Activated CD8-positive, alpha-beta memory T cell treated with anti-CD3 and anti-CD28 coated beads for 24 hours (primary cell): ENCODE results near the gene LYRM7.
"Not testable (repeated sequence)": the region's sequence is repeated elsewhere in the genome, so short reads cannot be mapped to it uniquely, and the experiment has no call there.

Experiments
- DNase-seq: peaks from one replicate; pipeline ENCODE4 v3.0.0-alpha.2; 2020

Gene LYRM7

DNA sequence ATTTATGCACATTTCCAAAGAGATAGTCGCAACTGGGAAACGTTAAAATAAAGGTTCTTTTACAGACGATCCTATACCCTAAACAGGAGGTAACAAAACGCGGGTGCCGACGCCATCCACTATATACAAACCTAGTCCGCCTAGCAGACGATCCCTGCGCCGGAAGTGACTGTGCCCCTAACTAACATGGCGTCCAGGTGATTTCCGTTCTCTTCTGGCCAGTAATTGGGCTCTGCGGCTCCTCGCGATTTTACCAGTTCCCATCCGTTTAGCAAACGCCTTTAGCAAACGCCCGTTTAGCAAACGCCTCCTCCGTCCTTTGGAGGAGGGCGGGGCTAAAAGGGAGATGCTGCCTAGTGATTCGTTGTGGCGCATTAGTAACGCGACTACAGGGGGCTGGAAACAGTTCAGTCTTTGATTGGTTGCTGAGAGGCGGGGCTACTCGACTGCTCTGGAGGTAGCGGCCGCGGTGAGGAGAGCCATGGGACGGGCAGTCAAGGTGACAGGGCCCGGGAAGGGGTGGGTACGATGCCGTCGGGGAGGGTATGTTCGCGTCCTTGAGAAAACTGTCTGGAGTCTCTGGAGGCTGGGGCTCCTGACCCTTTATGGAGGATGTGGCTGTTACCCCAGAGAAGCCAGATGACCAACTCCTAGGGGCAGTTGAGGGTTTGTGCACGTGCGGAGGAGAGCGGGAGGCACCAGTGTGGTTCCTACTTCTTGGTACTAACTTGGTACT is at the start of gene LYRM7:
LYRM7 (plus strand) TSS at position 405 of the 736 bp plus-strand sequence; CDS start at position 482, 77 bp downstream.
- peak; percentile 92 for DNase-seq

DNA sequence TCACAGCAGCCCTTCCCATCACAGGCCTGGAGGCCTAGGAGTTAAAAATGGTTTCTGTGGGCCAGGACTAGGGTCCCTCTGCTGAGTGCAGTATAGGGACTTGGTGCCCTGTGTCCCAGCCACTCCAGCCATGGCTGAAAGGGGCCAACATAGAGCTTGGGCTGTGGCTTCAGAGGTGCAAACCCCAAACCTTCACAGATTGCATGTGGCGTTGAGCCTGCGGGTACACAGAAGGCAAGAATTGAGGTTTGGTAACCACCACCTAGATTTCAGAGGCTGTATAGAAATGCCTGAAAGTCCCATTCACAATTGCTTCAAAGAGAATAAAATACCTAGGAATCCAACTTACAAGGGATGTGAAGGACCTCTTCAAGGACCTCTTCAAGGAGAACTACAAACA is 43.5 kb upstream of the LYRM7 start:
- DNase-seq: not testable (repeated sequence)

DNA sequence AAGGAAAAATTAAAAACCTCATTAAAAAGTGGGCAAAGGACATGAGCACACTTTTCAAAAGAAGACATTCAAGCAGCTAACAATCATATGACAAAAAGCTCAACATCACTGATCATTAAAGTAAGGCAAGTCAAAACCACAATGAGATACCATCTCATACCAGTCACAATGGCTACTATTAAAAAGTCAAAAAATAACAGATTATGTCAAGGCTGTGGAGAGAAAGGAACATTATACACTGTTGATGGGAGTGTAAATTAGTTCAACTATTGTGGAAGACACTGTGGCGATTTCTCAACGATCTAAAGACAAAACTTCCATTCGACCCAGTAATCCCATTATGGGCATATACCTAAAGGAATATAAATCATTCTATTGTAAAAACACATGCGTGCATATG is 41.4 kb upstream of the LYRM7 start:
- DNase-seq: no peak

DNA sequence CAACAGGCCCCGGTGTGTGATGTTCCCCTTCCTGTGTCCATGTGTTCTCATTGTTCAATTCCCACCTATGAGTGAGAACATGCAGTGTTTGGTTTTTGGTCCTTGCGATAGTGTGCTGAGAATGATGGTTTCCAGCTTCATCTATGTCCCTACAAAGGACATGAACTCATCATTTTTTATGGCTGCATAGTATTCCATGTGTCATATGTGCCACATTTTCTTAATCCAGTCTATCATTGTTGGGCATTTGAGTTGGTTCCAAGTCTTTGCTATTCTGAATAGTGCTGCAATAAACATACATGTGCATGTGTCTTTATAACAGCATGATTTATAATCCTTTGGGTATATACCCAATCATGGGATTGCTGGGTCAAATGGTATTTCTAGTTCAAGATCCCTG is 37.7 kb upstream of the LYRM7 start:
- not testable (repeated sequence) for DNase-seq

DNA sequence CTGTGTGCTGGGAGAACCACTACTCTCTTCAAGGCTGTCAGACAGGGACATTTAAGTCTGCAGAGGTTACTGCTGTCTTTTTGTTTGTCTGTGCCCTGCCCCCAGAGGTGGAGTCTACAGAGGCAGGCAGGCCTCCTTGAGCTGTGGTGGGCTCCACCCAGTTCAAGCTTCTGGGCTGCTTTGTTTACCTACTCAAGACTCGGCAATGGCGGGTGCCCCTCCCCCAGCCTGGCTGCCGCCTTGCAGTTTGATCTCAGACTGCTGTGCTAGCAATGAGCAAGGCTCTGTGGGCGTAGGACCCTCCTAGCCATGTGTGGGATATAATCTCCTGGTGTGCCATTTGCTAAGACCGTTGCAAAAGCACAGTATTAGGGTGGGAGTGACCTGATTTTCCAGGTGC is 32.3 kb upstream of the LYRM7 start:
- not testable (repeated sequence) for DNase-seq

DNA sequence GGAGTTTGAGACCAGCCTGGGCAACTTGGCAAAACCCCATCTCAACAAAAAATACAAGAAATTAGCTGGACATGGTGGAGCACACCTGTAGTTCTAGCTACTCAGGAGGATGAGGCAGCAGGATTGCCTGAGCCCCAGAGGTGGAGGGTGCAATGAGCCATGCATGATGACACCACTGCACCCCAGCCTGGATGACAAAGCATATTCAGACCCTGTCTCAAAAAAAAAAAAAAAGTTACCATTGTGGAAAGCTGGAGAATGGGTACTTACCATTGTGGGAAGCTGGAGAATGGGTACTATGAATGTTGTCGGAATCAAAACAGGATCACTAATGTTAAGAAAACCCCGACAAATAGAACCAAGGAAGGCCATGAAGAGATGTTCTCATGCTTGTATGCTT is 31.4 kb upstream of the LYRM7 start:
- DNase-seq: no peak

DNA sequence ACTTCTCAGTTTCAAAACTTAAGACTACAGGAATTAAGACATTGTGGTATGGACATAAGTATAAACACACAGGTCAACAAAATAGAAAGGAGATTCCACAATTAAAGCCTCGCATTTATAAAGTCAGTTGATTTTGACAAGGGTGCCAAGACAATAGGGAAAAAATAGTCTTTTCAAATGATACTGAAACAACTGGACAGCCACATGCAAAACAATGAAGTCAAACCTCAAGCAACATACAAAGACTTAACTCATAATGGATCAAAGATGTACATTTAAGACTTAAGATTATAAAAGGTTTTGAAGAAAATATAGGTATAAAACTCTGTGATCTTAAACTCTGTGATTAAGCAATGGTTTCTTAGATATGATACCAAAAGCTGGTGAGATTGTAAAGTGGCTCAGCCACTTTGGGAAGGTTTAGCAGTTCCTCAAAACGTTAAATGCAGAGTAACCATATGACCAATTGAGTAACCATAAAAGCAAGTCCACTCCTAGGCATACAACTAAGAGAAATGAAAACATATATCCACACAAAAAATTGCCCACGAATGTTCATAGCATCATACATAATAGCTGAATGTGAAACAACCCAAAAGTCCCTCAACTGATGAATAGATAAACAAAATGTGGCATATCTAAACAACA is 27.6 kb upstream of the LYRM7 start:
- DNase-seq: no peak

DNA sequence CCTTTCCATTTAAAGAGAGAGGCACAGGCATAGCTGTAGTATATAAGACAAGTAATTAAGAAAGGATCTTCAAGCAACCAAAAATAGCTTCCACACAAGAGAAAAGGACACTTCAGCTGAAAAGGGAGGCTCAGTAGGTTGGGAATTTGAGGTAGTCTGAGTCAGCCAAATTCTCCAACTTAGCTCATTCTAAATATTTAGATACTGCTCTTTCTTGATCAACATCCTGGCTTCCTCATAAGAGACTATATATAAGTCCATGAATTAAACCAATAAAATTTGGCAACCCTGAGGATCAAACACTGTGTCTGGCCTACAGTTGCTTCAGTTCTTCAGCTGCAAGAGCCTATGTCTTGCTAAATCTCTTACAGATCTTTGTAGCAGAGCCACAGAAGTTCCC is 23.5 kb upstream of the LYRM7 start:
- no peak for DNase-seq

DNA sequence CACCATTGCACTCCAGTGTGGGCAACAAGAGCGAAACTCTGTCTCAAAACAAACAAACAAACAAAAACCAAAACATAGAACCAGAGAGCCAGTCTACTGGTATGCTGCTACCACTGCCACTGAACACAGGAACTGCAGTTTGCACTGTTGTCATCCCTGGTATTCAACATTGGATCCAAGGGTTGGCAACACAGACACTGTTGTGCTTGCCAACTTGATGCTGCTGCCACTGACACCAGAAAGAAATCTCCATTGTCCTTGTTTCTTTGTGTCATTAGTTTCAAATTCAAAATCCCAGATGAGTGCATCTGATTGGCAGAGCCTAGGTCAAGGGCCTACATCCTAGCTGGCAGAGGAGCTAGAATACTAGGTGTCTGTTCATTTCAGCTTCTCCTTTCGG is 21.9 kb upstream of the LYRM7 start:
- DNase-seq: no peak

DNA sequence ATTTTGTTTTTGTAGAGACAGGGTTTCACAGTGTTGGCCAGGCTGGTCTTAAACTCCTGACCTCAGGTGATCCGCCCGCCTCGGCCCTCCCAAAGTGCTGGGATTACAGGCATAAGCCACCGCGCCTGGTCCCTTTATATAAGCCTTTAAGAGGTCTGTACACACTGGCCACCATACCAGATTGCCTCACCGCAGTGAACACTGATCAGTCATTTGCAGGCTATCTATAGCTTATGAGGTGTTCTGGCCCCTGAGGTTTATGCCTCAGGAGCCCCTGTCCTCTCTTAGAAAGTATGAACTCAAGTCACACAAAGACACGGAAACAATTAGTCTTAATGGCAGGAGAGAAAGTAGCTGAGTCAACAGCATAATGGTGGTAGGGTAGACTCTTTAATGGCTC is 20.3 kb upstream of the LYRM7 start:
- DNase-seq: no peak

DNA sequence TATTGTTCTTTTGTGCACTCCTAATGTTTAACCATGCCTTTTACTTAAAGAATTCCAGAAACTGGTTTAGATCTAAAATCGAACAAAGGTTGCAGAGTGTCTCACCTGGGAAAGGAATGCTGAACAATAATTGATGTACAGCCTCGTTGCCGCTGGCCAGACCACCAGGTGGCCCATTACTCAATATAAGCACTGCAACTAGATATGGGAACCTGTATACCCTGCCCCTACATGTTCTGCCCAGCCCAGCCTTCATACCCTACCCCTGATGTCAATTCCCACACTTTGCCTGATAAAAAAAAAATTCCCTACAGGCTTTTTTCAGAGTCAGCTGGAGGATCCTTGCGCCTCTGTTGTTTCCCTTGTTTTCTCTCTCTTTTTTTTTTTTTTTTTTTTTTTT is 19.5 kb upstream of the LYRM7 start:
- DNase-seq: no peak

DNA sequence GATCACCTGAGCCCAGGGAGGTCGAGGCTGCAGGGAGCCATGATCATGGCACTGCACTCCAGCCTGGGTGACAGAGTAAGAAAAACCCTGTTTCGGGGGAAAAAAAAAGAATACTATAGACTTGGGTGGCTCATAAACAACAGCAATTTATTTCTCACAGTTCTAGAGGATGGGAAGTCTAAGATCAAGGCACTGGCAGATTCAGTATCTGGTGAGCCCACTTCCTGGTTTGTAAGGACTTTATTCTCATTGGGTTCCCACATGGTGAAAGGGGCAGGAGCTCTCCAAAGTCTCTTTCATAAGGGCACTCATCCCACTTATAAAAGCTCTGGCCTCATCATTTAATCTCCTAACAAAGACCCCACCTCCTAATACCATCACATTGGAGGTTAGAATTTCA is 14.4 kb upstream of the LYRM7 start:
- DNase-seq: no peak

DNA sequence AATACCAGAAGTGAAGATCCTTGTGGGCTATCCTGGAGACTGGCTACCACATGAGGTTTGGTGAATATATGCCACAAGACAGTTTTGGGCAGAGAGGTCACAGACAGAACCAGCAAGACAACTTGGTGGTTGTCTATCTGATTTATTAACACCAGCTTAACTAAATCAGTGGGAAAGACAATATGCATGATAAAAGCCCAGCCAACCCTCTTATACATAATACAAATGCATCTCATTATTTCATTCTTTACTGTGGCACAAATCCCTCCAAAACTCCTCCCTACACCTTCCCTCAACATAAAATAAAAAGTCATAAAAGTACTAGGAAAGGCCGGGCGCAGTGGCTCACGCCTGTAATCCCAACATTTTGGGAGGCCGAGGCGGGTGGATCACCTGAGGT is 13.8 kb upstream of the LYRM7 start:
- DNase-seq: no peak

DNA sequence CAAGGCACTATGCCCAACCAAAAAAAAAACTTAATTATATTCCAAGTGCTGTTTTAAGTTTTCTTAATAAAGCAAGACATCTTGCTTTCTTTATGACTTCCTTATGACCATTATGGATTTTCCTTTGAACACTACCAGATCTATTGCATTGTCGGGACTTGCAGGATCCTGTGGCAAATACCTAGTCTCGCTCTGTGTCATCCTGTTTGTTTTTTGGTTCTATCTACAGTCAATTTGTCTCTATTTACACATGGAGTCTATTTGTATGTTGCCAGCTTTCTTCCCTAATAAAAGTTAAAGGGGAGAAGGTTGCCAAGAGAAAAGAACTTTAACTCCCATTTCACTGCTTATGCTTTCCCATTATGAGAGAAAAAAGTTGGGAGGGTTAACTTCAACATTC is 10.6 kb upstream of the LYRM7 start:
- DNase-seq: no peak

DNA sequence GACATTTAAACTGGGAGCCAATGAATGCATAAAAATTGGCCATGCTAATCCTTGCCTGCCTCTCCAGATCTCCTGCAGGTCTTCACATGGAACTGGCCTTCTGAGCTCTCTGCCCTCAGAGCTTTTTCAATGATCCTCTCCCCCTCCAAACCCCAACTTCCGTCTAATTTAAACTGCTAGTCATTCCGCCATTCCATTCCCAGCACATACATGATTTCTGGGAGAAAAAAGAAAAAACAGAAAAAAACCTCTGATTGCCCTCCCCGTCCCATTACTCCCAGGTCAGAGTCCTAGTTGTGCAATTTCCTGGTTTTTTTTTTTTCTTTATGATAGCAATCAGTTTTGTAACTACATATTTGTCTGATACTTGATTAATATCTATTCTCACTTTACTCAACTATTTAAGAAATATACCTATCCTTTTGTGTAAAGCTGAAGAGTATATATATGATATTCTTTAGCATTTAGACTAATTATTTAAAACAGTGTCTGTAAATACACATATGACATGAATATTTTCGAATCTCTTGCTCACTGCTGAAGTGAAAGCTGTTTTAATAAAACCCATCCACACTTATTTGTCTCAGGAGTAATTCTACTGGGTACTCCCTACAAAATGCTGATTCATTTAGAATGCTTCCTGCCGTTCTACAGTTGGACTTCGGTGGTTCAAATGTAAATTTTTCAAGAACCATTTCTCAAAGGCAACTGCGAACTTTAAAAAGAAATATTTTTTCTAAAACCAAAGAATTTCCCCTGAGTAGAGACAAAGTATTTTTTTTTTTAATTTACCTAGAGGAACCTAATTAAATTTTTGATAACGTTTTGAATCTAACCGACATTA is 7.2 kb upstream of the LYRM7 start:
- no peak for DNase-seq

DNA sequence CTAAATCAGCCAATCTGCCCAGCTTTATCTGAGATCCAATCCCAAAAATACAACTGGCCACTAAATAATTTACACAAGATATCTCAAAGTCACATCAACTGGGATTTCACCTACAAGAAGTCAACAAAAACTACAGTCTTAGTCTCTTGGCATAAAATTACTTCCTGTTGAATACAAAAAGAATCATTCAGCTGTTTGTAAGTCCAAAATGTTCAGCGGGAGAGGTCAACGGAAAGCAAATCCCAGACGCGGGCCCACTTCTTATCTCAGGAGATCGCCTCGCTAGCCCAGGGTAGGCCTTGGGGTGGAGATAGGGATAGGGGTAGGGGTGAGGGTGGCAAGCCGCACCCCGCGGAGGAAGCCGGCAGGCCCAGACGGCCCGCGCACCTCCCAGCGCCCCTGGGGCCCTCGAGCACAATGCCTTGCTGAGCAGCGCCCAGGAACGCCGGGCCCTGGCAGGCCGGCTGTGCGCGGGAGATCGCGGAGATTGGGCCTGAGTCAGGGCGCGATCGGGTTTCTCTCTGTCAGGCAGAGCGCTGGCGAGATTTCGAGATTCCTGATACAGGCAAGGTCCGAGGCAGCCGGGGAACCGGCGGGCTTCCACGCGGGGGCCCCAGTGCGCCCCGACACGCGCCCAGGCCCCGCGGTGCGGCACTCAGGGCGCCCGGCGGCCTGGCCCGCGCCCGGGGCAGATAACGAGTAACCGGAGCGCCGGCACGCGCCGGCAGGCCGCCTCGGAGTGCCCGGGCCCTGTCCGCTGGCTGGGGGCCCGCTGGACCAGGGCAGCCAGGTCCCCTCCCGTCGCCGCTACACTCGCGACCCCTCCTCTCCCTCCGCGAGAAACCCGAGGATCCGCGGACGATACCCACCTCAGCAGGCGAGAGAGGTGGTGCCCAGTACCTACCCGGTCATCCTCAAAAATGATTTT is 6.3 kb upstream of the LYRM7 start:
- peak; percentile 89 for DNase-seq

DNA sequence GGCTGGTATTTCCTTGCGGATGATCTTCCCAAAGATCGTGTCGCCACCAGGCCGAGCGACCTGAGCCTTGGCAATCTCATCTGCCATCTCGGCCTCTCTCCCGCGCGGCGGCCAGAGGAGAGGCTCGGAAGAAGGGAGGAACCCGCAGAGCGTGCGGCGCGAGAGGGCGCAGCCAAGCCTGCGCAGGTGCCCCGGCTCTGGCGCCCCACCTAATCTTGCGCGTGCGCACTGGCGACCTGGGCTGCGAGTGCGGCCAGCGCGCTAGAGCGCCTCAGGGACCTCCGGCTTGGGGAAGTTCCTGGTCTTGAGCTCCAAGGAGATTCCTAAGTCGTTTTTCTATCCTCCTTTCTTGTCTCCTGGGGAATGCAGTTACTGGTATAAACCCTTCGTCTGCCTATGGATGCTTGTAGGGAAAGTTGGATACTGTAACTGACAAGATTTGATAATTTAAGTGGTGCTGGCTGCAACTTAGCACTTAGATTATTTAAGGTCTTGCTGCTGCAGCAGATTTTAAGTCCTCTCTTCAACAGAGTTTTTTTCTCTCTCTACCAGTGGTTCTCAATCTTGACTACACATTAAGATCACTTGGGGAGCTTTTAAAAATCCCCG is 5.5 kb upstream of the LYRM7 start, which contains the start of gene HINT1:
HINT1 (minus strand) TSS at position 138 of the 609 bp plus-strand sequence; CDS start at position 87, 51 bp downstream.
- peak; percentile 97 for DNase-seq

DNA sequence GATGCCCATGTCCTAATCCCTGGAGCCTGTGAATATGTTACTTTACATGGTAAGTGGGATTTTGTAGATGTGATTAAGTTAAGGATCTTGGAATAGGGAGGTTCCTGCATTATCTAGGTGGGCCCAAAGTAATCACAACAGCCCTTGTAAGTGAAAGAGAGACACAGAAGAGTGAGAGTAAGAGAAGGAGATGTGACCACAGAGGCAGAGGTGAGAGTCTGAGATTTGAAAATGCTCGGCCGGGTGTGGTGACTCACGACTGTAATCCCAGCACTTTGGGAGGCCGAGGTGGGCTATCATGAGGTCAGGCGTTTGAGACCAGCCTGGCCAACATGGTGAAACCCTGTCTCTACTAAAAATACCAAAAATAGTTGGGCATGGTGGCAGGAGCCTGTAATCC is 3.1 kb upstream of the LYRM7 start:
- no peak for DNase-seq

DNA sequence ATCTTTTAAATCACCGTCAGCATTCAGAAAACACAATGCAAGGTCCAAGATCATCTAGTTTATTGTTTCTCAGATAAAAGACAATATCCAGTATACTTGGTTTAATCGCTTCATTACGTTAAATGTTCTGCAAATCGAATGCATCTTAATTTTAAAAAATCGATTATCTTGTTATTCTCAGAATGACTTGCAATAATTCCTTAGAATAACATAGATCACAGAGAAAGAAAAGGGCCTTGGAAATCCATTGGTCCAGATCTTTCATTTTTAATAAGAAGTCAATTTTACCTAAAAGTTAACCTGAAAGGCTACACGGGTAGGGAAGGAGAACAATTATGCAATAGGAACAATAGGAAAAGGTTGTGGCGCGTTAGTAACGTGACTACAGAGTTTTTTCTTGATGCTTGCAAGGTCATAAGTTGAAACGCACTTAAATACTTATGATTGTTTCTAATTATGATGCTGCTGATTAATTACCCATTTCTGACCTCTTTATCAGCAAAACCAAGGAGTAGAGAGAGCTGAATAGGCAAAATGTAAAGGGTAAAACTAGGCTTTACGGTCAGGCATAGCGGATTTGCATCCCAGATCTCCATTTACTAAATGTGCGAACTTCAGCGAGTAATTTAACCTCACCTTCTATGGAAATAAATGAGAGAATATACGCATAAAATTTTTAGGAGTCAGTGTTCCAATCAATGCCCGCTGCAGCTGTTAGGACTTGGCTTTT is 769 bp upstream of the LYRM7 start:
- DNase-seq: no peak

DNA sequence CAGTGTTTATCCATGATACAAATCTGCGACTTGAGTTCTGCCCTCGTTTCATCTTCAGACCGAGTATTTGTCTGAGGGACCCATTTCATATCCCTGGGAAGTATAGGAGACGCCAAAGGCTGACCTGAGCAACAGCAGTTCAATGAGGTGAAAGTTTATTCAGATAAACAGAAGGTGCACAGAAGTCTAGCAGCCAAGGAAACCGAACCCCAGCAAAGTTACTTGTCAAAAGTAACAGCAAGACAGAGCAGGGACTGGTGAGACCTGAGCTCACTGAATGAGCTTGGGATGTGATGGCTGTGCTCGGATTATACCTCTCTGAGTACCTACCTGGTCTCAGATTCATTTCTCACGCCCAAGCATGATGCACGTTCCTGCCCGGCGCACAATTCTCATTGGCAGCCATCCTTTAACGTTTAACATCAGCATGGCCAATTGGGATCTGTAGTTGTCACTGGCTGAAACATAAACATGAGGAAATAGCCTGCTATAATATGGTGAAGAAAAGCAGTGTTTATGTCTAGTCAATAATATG is 599 bp downstream of the LYRM7 start:
- DNase-seq: no peak

DNA sequence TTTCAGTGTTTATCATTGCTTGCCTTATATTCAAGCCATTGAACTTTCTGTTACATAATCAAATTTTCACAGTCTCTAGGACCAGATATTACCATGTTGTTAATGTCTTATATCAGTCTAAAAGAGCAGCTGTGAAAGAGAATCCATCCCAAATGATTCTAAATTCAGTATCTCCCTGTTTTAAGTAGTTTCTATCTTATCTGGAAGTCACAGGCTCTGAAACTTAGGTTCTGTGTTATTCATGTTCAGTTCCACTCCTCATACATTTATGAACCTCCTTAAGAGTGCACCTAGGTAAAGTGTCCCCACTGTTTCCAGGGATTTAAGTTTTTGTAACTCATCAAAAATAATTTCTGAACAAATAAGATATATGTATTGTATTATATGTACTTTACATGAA is 9.7 kb downstream of the LYRM7 start:
- DNase-seq: no peak
